HCT116 (cell line): ENCODE results near the gene PHOSPHO1. TPM values are rescaled to one million over a fixed set of nuclear protein-coding genes. Genes with fewer than 3 reads are reported as not detected.

Experiments used
- ATAC-seq: fragments of 200-7000 bp; cut with Tn5 transposase; 2 replicates; pipeline ENCODE4 v1.9.1; 2020; ENCODE audit warnings: mild to moderate bottlenecking, moderate library complexity
- BruUV-seq: library from RNA; stranded (reverse); fragments of 400-500 nt; replicated peaks from 2 replicates; lab custom pipeline; 2021; lab: Mats Ljungman, UMichigan
- CTCF ChIA-PET: fragments of 300-600 bp; sonication (Branson Sonifier 250); formaldehyde crosslinking; loops from one replicate; lab custom pipeline; 2021; ENCODE audit warnings: antibody characterized with exemption; lab: Charles Lee
- POLR2A ChIA-PET: fragments of 300-600, 350-600 bp; sonication (Branson Sonifier 250); formaldehyde crosslinking; loops from one replicate; lab custom pipeline; 2021; ENCODE audit warnings: antibody characterized with exemption; lab: Charles Lee
- RAD21 ChIA-PET, 2 experiments: fragments of 300-600 bp; sonication (Branson Sonifier 250); formaldehyde crosslinking; loops; one replicate each; lab custom pipeline; 2023; ENCODE audit warnings: low total read pairs in 2 of 2; ENCODE audit not compliant: uncharacterized antibody in 2 of 2, unreplicated experiment in 2 of 2, low non-redundant PET in 1 of 2; lab: Charles Lee
- DNase-seq: peaks from one replicate; pipeline ENCODE4 v3.0.0-alpha.2; 2010; ENCODE audit warnings: low read depth, low spot score
- H2AFZ ChIP-seq: fragments of 200-600 bp; shearing (Covaris generic), sonication (generic); 2 replicates; pipeline ENCODE4 v1.6.1; 2017; ENCODE audit warnings: low read depth, mixed run types, mixed read lengths, antibody characterized with exemption, low read length; ENCODE audit not compliant: poor library complexity, severe bottlenecking
- H3K27ac ChIP-seq: 2 replicates; pipeline ENCODE4 v1.5.1; 2012; ENCODE audit warnings: low read depth, low read length
- H3K27me3 ChIP-seq: fragments of 200-600 bp; sonication (generic); 2 replicates; pipeline ENCODE4 v1.6.1; 2016; ENCODE audit warnings: mixed run types, low read length, mixed read lengths; ENCODE audit not compliant: insufficient read depth
- H3K36me3 ChIP-seq, 2 experiments: fragments of 200-500 bp in 1 of 2; fragments of 200-600 bp in 1 of 2; sonication (Bioruptor generic) in 1 of 2; sonication (generic) in 1 of 2; 2 replicates each; pipeline versions ENCODE4 v1.5.1 to v1.6.1; 2014 to 2016; ENCODE audit warnings: low read length in 2 of 2, inconsistent platforms in 1 of 2, mixed read lengths in 1 of 2, mixed run types in 1 of 2; ENCODE audit not compliant: insufficient read depth in 2 of 2, control insufficient read depth in 1 of 2
- H3K4me1 ChIP-seq, 2 experiments: fragments of 200-600 bp in 1 of 2; sonication (generic) in 1 of 2; 2 replicates each; pipeline versions ENCODE4 v1.5.1 to v1.6.1; 2012 to 2017; ENCODE audit warnings: low read length in 2 of 2, inconsistent platforms in 1 of 2, mild to moderate bottlenecking in 1 of 2, mixed read lengths in 1 of 2, mixed run types in 1 of 2, moderate library complexity in 1 of 2; ENCODE audit not compliant: insufficient read depth in 2 of 2, control insufficient read depth in 1 of 2
- H3K4me2 ChIP-seq: fragments of 200-600 bp; sonication (generic); 2 replicates; pipeline ENCODE4 v1.6.1; 2017; ENCODE audit warnings: mixed run types, low read length, mixed read lengths
- H3K4me3 ChIP-seq, 2 experiments: fragments of 200-600 bp in 1 of 2; sonication (generic) in 1 of 2; replicated peaks in 1 of 2; 2 replicates each; pipeline ENCODE4 v1.5.1; 2011 to 2016; ENCODE audit warnings: low read length in 2 of 2, control low read depth in 1 of 2, low read depth in 1 of 2, mild to moderate bottlenecking in 1 of 2, mixed read lengths in 1 of 2, mixed run types in 1 of 2
- H3K79me2 ChIP-seq: fragments of 200-600 bp; sonication (generic); 2 replicates; pipeline ENCODE4 v1.6.1; 2017; ENCODE audit warnings: mild to moderate bottlenecking, mixed run types, low read length, moderate library complexity, mixed read lengths; ENCODE audit not compliant: insufficient read depth
- H3K9ac ChIP-seq: fragments of 200-600 bp; sonication (generic); 2 replicates; pipeline ENCODE4 v1.6.1; 2016; ENCODE audit warnings: low read length, mixed read lengths
- H3K9me2 ChIP-seq: fragments of 200-600 bp; sonication (generic), shearing (Covaris generic); 2 replicates; pipeline ENCODE4 v1.6.1; 2017; ENCODE audit warnings: mixed run types, mild to moderate bottlenecking, moderate library complexity; ENCODE audit not compliant: insufficient read depth
- H3K9me3 ChIP-seq, 2 experiments: fragments of 200-500 bp in 1 of 2; fragments of 200-600 bp in 1 of 2; sonication (Bioruptor generic) in 1 of 2; sonication (generic) in 1 of 2; 2 replicates each; pipeline ENCODE4 v1.6.1; 2014 to 2017; ENCODE audit warnings: low read length in 2 of 2, mixed read lengths in 2 of 2, inconsistent platforms in 1 of 2, low read depth in 1 of 2, mild to moderate bottlenecking in 1 of 2, mixed run types in 1 of 2, moderate library complexity in 1 of 2; ENCODE audit not compliant: control insufficient read depth in 1 of 2, insufficient read depth in 1 of 2
- H4K20me1 ChIP-seq: fragments of 200-600 bp; sonication (generic), shearing (Covaris generic); 2 replicates; pipeline ENCODE4 v1.6.1; 2017; ENCODE audit warnings: mixed run types, mild to moderate bottlenecking, moderate library complexity; ENCODE audit not compliant: insufficient read depth
- ATF3 ChIP-seq: IDR thresholded peaks from 2 replicates; pipeline ENCODE4 v1.6.1; 2012
- EGR1 ChIP-seq: IDR thresholded peaks from 2 replicates; pipeline ENCODE4 v1.6.1; 2012; ENCODE audit warnings: low read depth
- EZH2 ChIP-seq: fragments of 200-600 bp; sonication (generic); IDR thresholded peaks from 2 replicates; pipeline ENCODE4 v1.6.1; 2017; ENCODE audit warnings: antibody characterized with exemption, mixed run types
- MAX ChIP-seq: IDR thresholded peaks from 2 replicates; pipeline ENCODE4 v1.6.1; 2012
- TCF7L2 ChIP-seq: IDR thresholded peaks from 2 replicates; pipeline ENCODE4 v1.7.0; 2011; ENCODE audit warnings: borderline replicate concordance, inconsistent platforms; ENCODE audit not compliant: insufficient read depth, insufficient read length; ENCODE audit errors: extremely low read depth
- ZBTB33 ChIP-seq: IDR thresholded peaks from 2 replicates; pipeline ENCODE4 v1.6.1; 2011; ENCODE audit warnings: mild to moderate bottlenecking, low read length, moderate library complexity; ENCODE audit not compliant: insufficient replicate concordance; ENCODE audit errors: extremely low read depth
- ZNF274 ChIP-seq: fragments of 200-500 bp; sonication (Bioruptor generic); IDR thresholded peaks from 2 replicates; pipeline ENCODE4 v1.6.1; 2014; ENCODE audit warnings: mild to moderate bottlenecking, low read depth, low read length, inconsistent platforms
- intact Hi-C: fragments of 100-400 bp; cut with micrococcal nuclease; formaldehyde crosslinking; loops from 2 replicates; pipeline ENCODE4 v1.10.0; 2022
- total RNA-seq: library from RNA; stranded (reverse); gene quantifications from one replicate; pipeline ENCODE4 v1.2.1, GENCODE V29; 2021; ENCODE audit not compliant: unreplicated experiment

Gene PHOSPHO1
- total RNA-seq, 1 experiment from 2014 or later = 3.0 TPM

- intact Hi-C loops = loop anchor here (10.0 kb wide), 1 partner anchor 268 kb away; no protein-coding TSS in a partner anchor
- no peak for DNase-seq
- RAD21 ChIA-PET = no interaction called here
- peak overlapping the region; percentile 36 for H2AFZ ChIP-seq
- peak overlapping the region; percentile 46 for H3K4me2 ChIP-seq
- no peak overlapping the region for H3K27ac ChIP-seq
- no peak overlapping the region for H3K9ac ChIP-seq
- CTCF ChIA-PET = no interaction called here
- no peaks in the 10 kb centered on the region for H4K20me1 ChIP-seq
- TF ChIP-seq ZBTB33 = no peak
- no peak for TF ChIP-seq MAX
- TF ChIP-seq ZNF274 = no peak
- no peak for TF ChIP-seq TCF7L2
- TF ChIP-seq ATF3 = no peak
- no peak for TF ChIP-seq EZH2
- no peak for TF ChIP-seq EGR1
- H3K36me3 ChIP-seq = no peaks in the 10 kb centered on the region
- peaks cover 2 to 16% of the 10 kb centered on the region in 2 experiments; a peak in 3 of 4 replicates for H3K4me1 ChIP-seq
- POLR2A ChIA-PET = no interaction called here
- no TSS peak for BruUV-seq
- peak; percentile 10; the same call in 1 of the 2 replicates for ATAC-seq
- no peaks in the 10 kb centered on the region for H3K9me2 ChIP-seq
- H3K9me3 ChIP-seq = no peaks in the 10 kb centered on the region
- H3K4me3 ChIP-seq = no peak overlapping the region
- H3K79me2 ChIP-seq = no peaks in the 10 kb centered on the region
- no peaks in the 10 kb centered on the region for H3K27me3 ChIP-seq
Observed at GRCh38 chr17:49223168-49223516, 7.4 kb downstream of the PHOSPHO1 start.
